Measurements from ENCODE around the gene PRR3.

DNA sequence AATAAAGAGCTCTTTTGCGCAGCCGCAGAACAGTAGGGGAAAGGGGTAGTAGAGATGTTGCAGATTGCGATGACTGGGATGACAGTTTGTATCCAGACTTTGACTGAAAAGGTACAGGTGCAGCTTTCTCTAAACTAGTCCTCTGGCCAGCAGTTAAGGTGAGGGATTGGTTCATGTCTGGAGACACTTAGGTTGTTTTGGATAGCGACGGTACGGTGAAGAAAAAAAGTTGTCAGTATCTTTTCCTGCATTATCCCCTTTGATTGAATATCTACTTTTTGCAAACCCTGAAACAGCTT is 537 bp downstream of the PRR3 start:
- no peak for TF ChIP-seq CTCF (IDR thresholded peaks at IDR 0.05)
- no peak for TF ChIP-seq POLR2AphosphoS5 (IDR thresholded peaks at IDR 0.05)
- TF ChIP-seq POLR2A (IDR thresholded peaks at IDR 0.05), result no peak
- TF ChIP-seq EP300 (IDR thresholded peaks at IDR 0.05), result no peak

All from gastroesophageal sphincter (tissue), 3 donors.